Measurements from ENCODE around the gene KCNE1. TPM values are rescaled to one million over a fixed set of nuclear protein-coding genes. Genes with fewer than 3 reads are reported as not detected.
"Not testable (repeated sequence)": the region's sequence is repeated elsewhere in the genome, so short reads cannot be mapped to it uniquely, and the experiment has no call there.

KCNE1 gene
- total RNA-seq, 1 donor from 2014 or later, result 3.5 TPM

- no peak for DNase-seq (ENCODE audit: low read depth)
These were observed 829 bp downstream of the KCNE1 start for GRCh38 chr21:34511181-34511580.

- DNase-seq (ENCODE audit: low read depth), result peak; percentile 58
These were observed 1.6 kb downstream of the KCNE1 start for GRCh38 chr21:34510148-34511142.

- no peak for DNase-seq (ENCODE audit: low read depth)
These were observed 2.9 kb downstream of the KCNE1 start for GRCh38 chr21:34509151-34509550.

- DNase-seq (ENCODE audit: low read depth), result no peak
These were observed 7.4 kb downstream of the KCNE1 start for GRCh38 chr21:34504595-34504994.

GRCh38 chr21:34502480-34503106 lies 9.4 kb downstream of the KCNE1 start:
- DNase-seq (ENCODE audit: low read depth), result no peak

- DNase-seq (ENCODE audit: low read depth), result no peak
These were observed 10.3 kb downstream of the KCNE1 start for GRCh38 chr21:34501716-34502115.

- DNase-seq (ENCODE audit: low read depth), result no peak
These were observed 11.8 kb downstream of the KCNE1 start for GRCh38 chr21:34500191-34500590.

- no peak for DNase-seq (ENCODE audit: low read depth)
These were observed 12.9 kb downstream of the KCNE1 start for GRCh38 chr21:34499116-34499515.

- no peak for DNase-seq (ENCODE audit: low read depth)
These were observed 13.4 kb downstream of the KCNE1 start for GRCh38 chr21:34498623-34499022.

- DNase-seq (ENCODE audit: low read depth), result not testable (repeated sequence)
These were observed 28.2 kb downstream of the KCNE1 start for GRCh38 chr21:34483854-34484253.

GRCh38 chr21:34483435-34483834 lies 28.6 kb downstream of the KCNE1 start:
- DNase-seq (ENCODE audit: low read depth), result not testable (repeated sequence)

- not testable (repeated sequence) for DNase-seq (ENCODE audit: low read depth)
These were observed 44.7 kb downstream of the KCNE1 start for GRCh38 chr21:34467333-34467732.

- not testable (repeated sequence) for DNase-seq (ENCODE audit: low read depth)
These were observed 52.6 kb downstream of the KCNE1 start for GRCh38 chr21:34459426-34459825.

GRCh38 chr21:34458266-34458665 lies 53.7 kb downstream of the KCNE1 start:
- DNase-seq (ENCODE audit: low read depth), result not testable (repeated sequence)

GRCh38 chr21:34456180-34456579 lies 55.8 kb downstream of the KCNE1 start:
- DNase-seq (ENCODE audit: low read depth), result not testable (repeated sequence)

- not testable (repeated sequence) for DNase-seq (ENCODE audit: low read depth)
These were observed 56.4 kb downstream of the KCNE1 start for GRCh38 chr21:34455628-34456027.

GRCh38 chr21:34447018-34447417 lies 65.0 kb downstream of the KCNE1 start:
- not testable (repeated sequence) for DNase-seq (ENCODE audit: low read depth)

- DNase-seq (ENCODE audit: low read depth), result not testable (repeated sequence)
These were observed 68.5 kb downstream of the KCNE1 start for GRCh38 chr21:34443486-34443885.

GRCh38 chr21:34429710-34430109 lies 82.3 kb downstream of the KCNE1 start:
- DNase-seq (ENCODE audit: low read depth), result not testable (repeated sequence)

- not testable (repeated sequence) for DNase-seq (ENCODE audit: low read depth)
These were observed 83.6 kb downstream of the KCNE1 start for GRCh38 chr21:34428441-34428840.

GRCh38 chr21:34427339-34427738 lies 84.7 kb downstream of the KCNE1 start:
- not testable (repeated sequence) for DNase-seq (ENCODE audit: low read depth)

- DNase-seq (ENCODE audit: low read depth), result not testable (repeated sequence)
These were observed 88.2 kb downstream of the KCNE1 start, which contains the start of gene SMIM34 for GRCh38 chr21:34423805-34424204. SMIM34 (minus strand) TSS chr21:34423951; CDS start chr21:34423839, 112 bp downstream.
